HG03565 (cell line): Measurements from ENCODE around the gene SAP25.
"Not testable (repeated sequence)": the region's sequence is repeated elsewhere in the genome, so short reads cannot be mapped to it uniquely, and the experiment has no call there.

ENCODE experiments used
- ATAC-seq: cut with Tn5 transposase; IDR thresholded peaks from one replicate; pipeline ENCODE4 v1.9.1; 2021; ENCODE audit warnings: mild to moderate bottlenecking, moderate library complexity; ENCODE audit not compliant: unreplicated experiment

The SAP25 gene

GRCh38 chr7:100576384-100576993 is 2.8 kb upstream of the SAP25 start:
- no peak for ATAC-seq

GRCh38 chr7:100575746-100576383 is 2.2 kb upstream of the SAP25 start:
- no peak for ATAC-seq

- ATAC-seq, result no peak
Observed at GRCh38 chr7:100575206-100575631, 1.5 kb upstream of the SAP25 start.

- ATAC-seq, result no peak
Observed at GRCh38 chr7:100574362-100575205, 884 bp upstream of the SAP25 start.

- no peak for ATAC-seq
Observed at GRCh38 chr7:100572949-100573675, 588 bp downstream of the SAP25 start.

GRCh38 chr7:100572281-100572948 is 1.3 kb downstream of the SAP25 start:
- no peak for ATAC-seq

GRCh38 chr7:100571829-100572116 is 1.9 kb downstream of the SAP25 start:
- ATAC-seq, result no peak

- ATAC-seq, result no peak
Observed at GRCh38 chr7:100570954-100571828, 2.5 kb downstream of the SAP25 start.

- ATAC-seq, result no peak
Observed at GRCh38 chr7:100568896-100569844, 4.5 kb downstream of the SAP25 start.

GRCh38 chr7:100568176-100568895 is 5.4 kb downstream of the SAP25 start:
- ATAC-seq, result no peak

- ATAC-seq, result no peak
Observed at GRCh38 chr7:100567751-100568175, 5.9 kb downstream of the SAP25 start.

- ATAC-seq, result no peak
Observed at GRCh38 chr7:100567031-100567730, 6.5 kb downstream of the SAP25 start.

GRCh38 chr7:100566018-100566531 is 7.6 kb downstream of the SAP25 start:
- ATAC-seq, result no peak

GRCh38 chr7:100565133-100565571 is 8.5 kb downstream of the SAP25 start:
- ATAC-seq, result no peak

- ATAC-seq, result not testable (repeated sequence)
Observed at GRCh38 chr7:100564405-100564804, 9.3 kb downstream of the SAP25 start.

- ATAC-seq, result no peak
Observed at GRCh38 chr7:100563809-100564400, 9.8 kb downstream of the SAP25 start.

GRCh38 chr7:100563100-100563564 is 10.6 kb downstream of the SAP25 start:
- ATAC-seq, result no peak
